Neural cell (in vitro differentiated cells): ENCODE results near the gene CKM.

Experiments used
- POLR2AphosphoS5 ChIP-seq: IDR thresholded peaks from 2 replicates; pipeline ENCODE4 v1.6.1; 2012
- TAF1 ChIP-seq: IDR thresholded peaks from 2 replicates; pipeline ENCODE4 v1.6.1; 2012; ENCODE audit warnings: low read depth
- TF ChIP-seq, protein P1 (sequence below): fragments of 450-650 bp; IDR thresholded peaks from 2 replicates; pipeline ENCODE4 v1.5.1; 2014; ENCODE audit warnings: antibody characterized with exemption, mild to moderate bottlenecking, moderate library complexity; ENCODE audit not compliant: poor library complexity, severe bottlenecking

GRCh38 chr19:45361608-45362007 lies 38.9 kb upstream of the CKM start:
- no peak for TF ChIP-seq POLR2AphosphoS5
- TF ChIP-seq, protein P1, sequence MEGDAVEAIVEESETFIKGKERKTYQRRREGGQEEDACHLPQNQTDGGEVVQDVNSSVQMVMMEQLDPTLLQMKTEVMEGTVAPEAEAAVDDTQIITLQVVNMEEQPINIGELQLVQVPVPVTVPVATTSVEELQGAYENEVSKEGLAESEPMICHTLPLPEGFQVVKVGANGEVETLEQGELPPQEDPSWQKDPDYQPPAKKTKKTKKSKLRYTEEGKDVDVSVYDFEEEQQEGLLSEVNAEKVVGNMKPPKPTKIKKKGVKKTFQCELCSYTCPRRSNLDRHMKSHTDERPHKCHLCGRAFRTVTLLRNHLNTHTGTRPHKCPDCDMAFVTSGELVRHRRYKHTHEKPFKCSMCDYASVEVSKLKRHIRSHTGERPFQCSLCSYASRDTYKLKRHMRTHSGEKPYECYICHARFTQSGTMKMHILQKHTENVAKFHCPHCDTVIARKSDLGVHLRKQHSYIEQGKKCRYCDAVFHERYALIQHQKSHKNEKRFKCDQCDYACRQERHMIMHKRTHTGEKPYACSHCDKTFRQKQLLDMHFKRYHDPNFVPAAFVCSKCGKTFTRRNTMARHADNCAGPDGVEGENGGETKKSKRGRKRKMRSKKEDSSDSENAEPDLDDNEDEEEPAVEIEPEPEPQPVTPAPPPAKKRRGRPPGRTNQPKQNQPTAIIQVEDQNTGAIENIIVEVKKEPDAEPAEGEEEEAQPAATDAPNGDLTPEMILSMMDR: no peak
- no peak for TF ChIP-seq TAF1
